Fibroblast of skin of left quadriceps (primary cell): ENCODE data around the gene SLX9.
"Not testable (repeated sequence)": the region's sequence is repeated elsewhere in the genome, so short reads cannot be mapped to it uniquely, and the experiment has no call there.

Source experiments
- DNase-seq, 2 experiments: peaks; one replicate each; pipeline ENCODE4 v3.0.0-alpha.2; 2013; ENCODE audit warnings: low read depth in 2 of 2

Gene SLX9

GRCh38 chr21:44976556-44977393 lies 36.9 kb downstream of the SLX9 start:
- not testable (repeated sequence) for DNase-seq

- DNase-seq = no peak
Measured at GRCh38 chr21:44977616-44978340, 37.9 kb downstream of the SLX9 start.

- no peak for DNase-seq
Measured at GRCh38 chr21:44979687-44980561, 40.1 kb downstream of the SLX9 start.

- no peak for DNase-seq
Measured at GRCh38 chr21:44980562-44981489, 41.0 kb downstream of the SLX9 start.

- DNase-seq = no peak
Measured at GRCh38 chr21:44982558-44983250, 42.9 kb downstream of the SLX9 start.

GRCh38 chr21:44983421-44984206 lies 43.8 kb downstream of the SLX9 start:
- no peak for DNase-seq

- DNase-seq = no peak
Measured at GRCh38 chr21:44984428-44984791, 44.6 kb downstream of the SLX9 start.

- DNase-seq = no peak
Measured at GRCh38 chr21:44984792-44985440, 45.1 kb downstream of the SLX9 start.

GRCh38 chr21:44985441-44986401 lies 45.9 kb downstream of the SLX9 start:
- DNase-seq = no peak

GRCh38 chr21:44986471-44987291 lies 46.9 kb downstream of the SLX9 start:
- DNase-seq = no peak

GRCh38 chr21:44987301-44987885 lies 47.6 kb downstream of the SLX9 start:
- DNase-seq = no peak

- no peak for DNase-seq
Measured at GRCh38 chr21:44987886-44988606, 48.2 kb downstream of the SLX9 start.

- no peak for DNase-seq
Measured at GRCh38 chr21:44988607-44989536, 49.0 kb downstream of the SLX9 start.

GRCh38 chr21:44989537-44989886 lies 49.7 kb downstream of the SLX9 start:
- no peak for DNase-seq
